Measurements from ENCODE around the gene SPRY1. TPM values are rescaled to one million over a fixed set of nuclear protein-coding genes. Genes with fewer than 3 reads are reported as not detected.
A peak's percentile ranks its signal among the peaks of the same experiment; 100 is the strongest.

SPRY1 gene
- polyA plus RNA-seq, 2 of the 4 experiments (the other 2 are of a cell fraction) = 0.54 to 2.1 TPM

GRCh38 chr4:123348946-123349345 lies 47.6 kb upstream of the SPRY1 start:
- DNase-seq (ENCODE audit: low read depth in 1 of 2, low spot score in 1 of 2) (no peak), FAIRE-seq (no peak), ATAC-seq (no peak)
- ChIA-PET POLR2A (no interaction called here), CTCF (no interaction called here)
- no peaks in the 10 kb centered on the region for H3K9me3 ChIP-seq
- H3K4me3 ChIP-seq = no peak overlapping the region
- H3K4me2 ChIP-seq = no peak overlapping the region
- TF ChIP-seq MAFK (IDR thresholded peaks at IDR 0.05; ENCODE audit: partially characterized antibody) (no peak), CBX8 (IDR thresholded peaks at IDR 0.05) (no peak), ELK1 (IDR thresholded peaks at IDR 0.05; ENCODE audit: low read depth, low read length) (no peak), RFX5 (IDR thresholded peaks at IDR 0.05) (no peak), PHF8 (IDR thresholded peaks at IDR 0.05; ENCODE audit: borderline replicate concordance, low read depth) (no peak), HDAC2 (IDR thresholded peaks at IDR 0.05) (no peak), PBX3 (IDR thresholded peaks at IDR 0.05) (no peak), ATOH8 (CRISPR knock-in tag; IDR thresholded peaks at IDR 0.05; ENCODE audit: low read depth) (no peak), RCOR1 (IDR thresholded peaks at IDR 0.05; ENCODE audit: low read depth, low read length) (no peak), JUN (IDR thresholded peaks at IDR 0.05) (no peak), ZSCAN20 (CRISPR knock-in tag; IDR thresholded peaks at IDR 0.05) (no peak)
- 79% methylated on average over 4 of the region's 4 CpGs for WGBS (ENCODE audit: missing lambda C conversion rate)
- no peak overlapping the region for H3K27ac ChIP-seq
- no peaks in the 10 kb centered on the region for H3K4me1 ChIP-seq

GRCh38 chr4:123349421-123350190 lies 47.0 kb upstream of the SPRY1 start:
- CTCF ChIA-PET = interaction anchor here (0.5 to 1.2 kb wide), 2 partner anchors 10 to 367 kb away, joined by 4 to 5 read pairs; no protein-coding TSS in a partner anchor
- POLR2A ChIA-PET = no interaction called here
- ATAC-seq = no peak

GRCh38 chr4:123350191-123350544 lies 46.4 kb upstream of the SPRY1 start:
- H3K27ac ChIP-seq = no peak overlapping the region
- DNase-seq (ENCODE audit: low read depth in 1 of 2, low spot score in 1 of 2) (peak in 1 of 2 experiments; percentile 44), FAIRE-seq (no peak), ATAC-seq (peak in 1 of 2 experiments; percentile 36; a peak in 2 of 6 replicates)
- no peaks in the 10 kb centered on the region for H3K4me1 ChIP-seq
- TF ChIP-seq RAD21 (conservative IDR thresholded peaks at IDR 0.05 in 1 of 2, IDR thresholded peaks at IDR 0.05 in 1 of 2) (peak; percentile 31 to 33; a peak in 2 of 5 replicates), MAFK (IDR thresholded peaks at IDR 0.05; ENCODE audit: partially characterized antibody) (no peak)
- ChIA-PET POLR2A (no interaction called here), CTCF (interaction anchor here (0.5 to 1.2 kb wide), 2 partner anchors 10 to 367 kb away, joined by 4 to 5 read pairs; no protein-coding TSS in a partner anchor)
- 63% methylated on average over 5 of the region's 5 CpGs for WGBS (ENCODE audit: missing lambda C conversion rate)
- H3K4me2 ChIP-seq = no peak overlapping the region
- no peaks in the 10 kb centered on the region for H3K9me3 ChIP-seq
- no peak overlapping the region for H3K4me3 ChIP-seq

More at GRCh38 chr4:123349421-123350190, 47.0 kb upstream of the SPRY1 start:
- no peaks in the 10 kb centered on the region for H3K4me1 ChIP-seq
- H3K9me3 ChIP-seq = no peaks in the 10 kb centered on the region
- TF ChIP-seq PHF8 (IDR thresholded peaks at IDR 0.05; ENCODE audit: borderline replicate concordance, low read depth) = no peak
- TF ChIP-seq ATOH8 (CRISPR knock-in tag; IDR thresholded peaks at IDR 0.05; ENCODE audit: low read depth) = no peak
- TF ChIP-seq CBX8 (IDR thresholded peaks at IDR 0.05) = no peak
- TF ChIP-seq BHLHE40 (IDR thresholded peaks at IDR 0.05; ENCODE audit: low read depth, low read length) = no peak
- TF ChIP-seq E2F6 (IDR thresholded peaks at IDR 0.05; ENCODE audit: borderline replicate concordance, low read depth) = no peak
- TF ChIP-seq CEBPB (IDR thresholded peaks at IDR 0.05) = no peak
- no peak for TF ChIP-seq CHD4 (IDR thresholded peaks at IDR 0.05; ENCODE audit: borderline replicate concordance)
- no peak for TF ChIP-seq HOXB5 (CRISPR knock-in tag; IDR thresholded peaks at IDR 0.05)
- no peak overlapping the region for H3K4me3 ChIP-seq
- DNase-seq (ENCODE audit: low read depth in 1 of 2, low spot score in 1 of 2) (no peak), FAIRE-seq (no peak)
- H3K27ac ChIP-seq = no peak overlapping the region
- H3K4me2 ChIP-seq = no peak overlapping the region
- 79% methylated on average over 7 of the region's 7 CpGs for WGBS (ENCODE audit: missing lambda C conversion rate)

Data from A549 (cell line).